ENCODE data around the gene KRTAP2-3.
"Not testable (repeated sequence)": the region's sequence is repeated elsewhere in the genome, so short reads cannot be mapped to it uniquely, and the experiment has no call there.

Gene KRTAP2-3

GRCh38 chr17:41082626-41083025 lies 22.7 kb upstream of the KRTAP2-3 start:
- no peak for TF ChIP-seq GATA1 (IDR thresholded peaks at IDR 0.05; ENCODE audit: low read depth, low read length)
- TF ChIP-seq POLR2A (IDR thresholded peaks at IDR 0.05; ENCODE audit: low read length) = no peak
- DNase-seq = no peak

GRCh38 chr17:41076788-41077187 lies 16.9 kb upstream of the KRTAP2-3 start:
- TF ChIP-seq POLR2A (IDR thresholded peaks at IDR 0.05; ENCODE audit: low read length) (no peak), GATA1 (IDR thresholded peaks at IDR 0.05; ENCODE audit: low read depth, low read length) (no peak)
- no peak for DNase-seq

- DNase-seq = no peak
- TF ChIP-seq POLR2A (IDR thresholded peaks at IDR 0.05; ENCODE audit: low read length) (no peak), GATA1 (IDR thresholded peaks at IDR 0.05; ENCODE audit: low read depth, low read length) (no peak)
Observed at GRCh38 chr17:41073676-41074075, 13.8 kb upstream of the KRTAP2-3 start.

- TF ChIP-seq POLR2A (IDR thresholded peaks at IDR 0.05; ENCODE audit: low read length) (no peak), GATA1 (IDR thresholded peaks at IDR 0.05; ENCODE audit: low read depth, low read length) (no peak)
- no peak for DNase-seq
Observed at GRCh38 chr17:41071606-41072360, 11.9 kb upstream of the KRTAP2-3 start.

GRCh38 chr17:41069031-41069430 lies 9.1 kb upstream of the KRTAP2-3 start:
- no peak for DNase-seq
- no peak for TF ChIP-seq POLR2A (IDR thresholded peaks at IDR 0.05; ENCODE audit: low read length)
- TF ChIP-seq GATA1 (IDR thresholded peaks at IDR 0.05; ENCODE audit: low read depth, low read length) = no peak

GRCh38 chr17:41067281-41067680 lies 7.4 kb upstream of the KRTAP2-3 start:
- no peak for TF ChIP-seq GATA1 (IDR thresholded peaks at IDR 0.05; ENCODE audit: low read depth, low read length)
- TF ChIP-seq POLR2A (IDR thresholded peaks at IDR 0.05; ENCODE audit: low read length) = no peak
- DNase-seq = no peak

GRCh38 chr17:41065829-41066624 lies 6.1 kb upstream of the KRTAP2-3 start, which contains the start of gene KRTAP2-4:
KRTAP2-4 (minus strand) TSS chr17:41065879; CDS start chr17:41065845, 34 bp downstream.
- TF ChIP-seq GATA1 (IDR thresholded peaks at IDR 0.05; ENCODE audit: low read depth, low read length) = no peak
- TF ChIP-seq POLR2A (IDR thresholded peaks at IDR 0.05; ENCODE audit: low read length) = no peak
- DNase-seq = peak in 1 of 2 experiments; percentile 25

GRCh38 chr17:41065016-41065689 lies 5.2 kb upstream of the KRTAP2-3 start:
- DNase-seq = not testable (repeated sequence)

- no peak for DNase-seq
- TF ChIP-seq GATA1 (IDR thresholded peaks at IDR 0.05; ENCODE audit: low read depth, low read length) = no peak
- TF ChIP-seq POLR2A (IDR thresholded peaks at IDR 0.05; ENCODE audit: low read length) = no peak
Observed at GRCh38 chr17:41064301-41064700, 4.4 kb upstream of the KRTAP2-3 start.

- TF ChIP-seq POLR2A (IDR thresholded peaks at IDR 0.05; ENCODE audit: low read length) = no peak
- TF ChIP-seq GATA1 (IDR thresholded peaks at IDR 0.05; ENCODE audit: low read depth, low read length) = no peak
- no peak for DNase-seq
Observed at GRCh38 chr17:41063449-41063848, 3.5 kb upstream of the KRTAP2-3 start.

GRCh38 chr17:41061964-41062363 lies 2.0 kb upstream of the KRTAP2-3 start:
- no peak for TF ChIP-seq POLR2A (IDR thresholded peaks at IDR 0.05; ENCODE audit: low read length)
- TF ChIP-seq GATA1 (IDR thresholded peaks at IDR 0.05; ENCODE audit: low read depth, low read length) = no peak
- DNase-seq = no peak

- DNase-seq = not testable (repeated sequence)
Observed at GRCh38 chr17:41059276-41060051, 450 bp downstream of the KRTAP2-3 start.

GRCh38 chr17:41058741-41059140 lies 1.2 kb downstream of the KRTAP2-3 start:
- DNase-seq = no peak
- TF ChIP-seq GATA1 (IDR thresholded peaks at IDR 0.05; ENCODE audit: low read depth, low read length) = no peak
- TF ChIP-seq POLR2A (IDR thresholded peaks at IDR 0.05; ENCODE audit: low read length) = no peak

GRCh38 chr17:41057547-41057946 lies 2.4 kb downstream of the KRTAP2-3 start:
- no peak for TF ChIP-seq GATA1 (IDR thresholded peaks at IDR 0.05; ENCODE audit: low read depth, low read length)
- no peak for TF ChIP-seq POLR2A (IDR thresholded peaks at IDR 0.05; ENCODE audit: low read length)

GRCh38 chr17:41055130-41055529 lies 4.8 kb downstream of the KRTAP2-3 start, which contains the start of gene KRTAP2-2:
KRTAP2-2 (minus strand) TSS chr17:41055230; CDS start chr17:41055211, 19 bp downstream.
- not testable (repeated sequence) for DNase-seq

More at GRCh38 chr17:41057547-41057946, 2.4 kb downstream of the KRTAP2-3 start:
- DNase-seq = no peak

- DNase-seq = not testable (repeated sequence)
Observed at GRCh38 chr17:41054556-41054955, 5.4 kb downstream of the KRTAP2-3 start.
